ENCODE measurements around the gene TSPAN32. TPM values are rescaled to one million over a fixed set of nuclear protein-coding genes. Genes with fewer than 3 reads are reported as not detected.

The TSPAN32 gene
- polyA plus RNA-seq, 2 of the 4 experiments (the other 2 are of a cell fraction) = not detected

GRCh38 chr11:2299773-2300172, 2.0 kb upstream of the TSPAN32 start:
- H3K4me3 ChIP-seq = no peak overlapping the region
- H3K4me2 ChIP-seq = no peak overlapping the region
- 63% methylated on average over 6 of the region's 10 CpGs for WGBS (ENCODE audit: missing lambda C conversion rate)
- H3K9me3 ChIP-seq = no peaks in the 10 kb centered on the region
- POLR2A ChIA-PET = no interaction called here
- H3K27ac ChIP-seq = no peak overlapping the region
- no peak for DNase-seq (ENCODE audit: low read depth in 1 of 2, low spot score in 1 of 2)
- CTCF ChIA-PET = interaction anchor here (1.0 to 30.6 kb wide), 19 partner anchors 8 to 232 kb away, joined by 3 to 903 read pairs (median 6); partner anchors contain the start of gene TSSC4
- no peaks in the 10 kb centered on the region for H3K4me1 ChIP-seq
- no peak for TF ChIP-seq FOXS1 (CRISPR knock-in tag; IDR thresholded peaks at IDR 0.05)
- no peak for TF ChIP-seq RAD21 (conservative IDR thresholded peaks at IDR 0.05 in 1 of 2, IDR thresholded peaks at IDR 0.05 in 1 of 2)
- no peak for TF ChIP-seq SMC3 (IDR thresholded peaks at IDR 0.05)
- TF ChIP-seq FOSL2 (IDR thresholded peaks at IDR 0.05) = no peak
- no peak for TF ChIP-seq FOSL2 (CRISPR knock-in tag; IDR thresholded peaks at IDR 0.05)
- TF ChIP-seq E2F6 (IDR thresholded peaks at IDR 0.05; ENCODE audit: borderline replicate concordance, low read depth) = no peak
- TF ChIP-seq SREBF2 (IDR thresholded peaks at IDR 0.05) = no peak
- no peak for FAIRE-seq
- no peak for ATAC-seq

GRCh38 chr11:2300290-2300935, 1.4 kb upstream of the TSPAN32 start:
- DNase-seq (ENCODE audit: low read depth in 1 of 2, low spot score in 1 of 2) (no peak), ATAC-seq (no peak), FAIRE-seq (no peak)
- no peak overlapping the region for H3K4me2 ChIP-seq
- WGBS (ENCODE audit: missing lambda C conversion rate) = 77% methylated on average over 9 of the region's 19 CpGs
- POLR2A ChIA-PET = no interaction called here
- H3K9me3 ChIP-seq = no peaks in the 10 kb centered on the region
- TF ChIP-seq ELK1 (IDR thresholded peaks at IDR 0.05; ENCODE audit: low read depth, low read length) (no peak), REST (IDR thresholded peaks at IDR 0.05) (no peak)
- H3K4me3 ChIP-seq = no peak overlapping the region
- CTCF ChIA-PET = interaction anchor here (0.6 to 30.6 kb wide), 13 partner anchors 11 to 232 kb away, joined by 3 to 903 read pairs (median 11); partner anchors contain the start of gene TSSC4
- no peak overlapping the region for H3K27ac ChIP-seq
- H3K4me1 ChIP-seq = no peaks in the 10 kb centered on the region

GRCh38 chr11:2300936-2301630, 730 bp upstream of the TSPAN32 start:
- H3K4me2 ChIP-seq = no peak overlapping the region
- H3K27ac ChIP-seq = no peak overlapping the region
- ATAC-seq = no peak
- no peak for DNase-seq (ENCODE audit: low read depth in 1 of 2, low spot score in 1 of 2)
- FAIRE-seq = no peak
- no peaks in the 10 kb centered on the region for H3K9me3 ChIP-seq
- no peaks in the 10 kb centered on the region for H3K4me1 ChIP-seq
- POLR2A ChIA-PET = interaction anchor here (0.6 kb wide), 1 partner anchor 159 kb away, joined by 3 read pairs; no protein-coding TSS in a partner anchor
- no peak overlapping the region for H3K4me3 ChIP-seq
- WGBS (ENCODE audit: missing lambda C conversion rate) = 38% methylated on average over 12 of the region's 24 CpGs
- CTCF ChIA-PET = interaction anchor here (0.6 to 30.6 kb wide), 6 partner anchors 51 to 231 kb away, joined by 3 to 903 read pairs (median 22); partner anchors contain the start of gene TSSC4
- TF ChIP-seq REST (IDR thresholded peaks at IDR 0.05) (no peak), FOXS1 (CRISPR knock-in tag; IDR thresholded peaks at IDR 0.05) (no peak), CHD2 (IDR thresholded peaks at IDR 0.05; ENCODE audit: low read length, partially characterized antibody) (no peak), POLR2A (IDR thresholded peaks at IDR 0.05; ENCODE audit: low read length) (no peak), HOXB13 (CRISPR knock-in tag; IDR thresholded peaks at IDR 0.05; ENCODE audit: low read depth) (no peak), SREBF2 (IDR thresholded peaks at IDR 0.05) (no peak), ZC3H11A (IDR thresholded peaks at IDR 0.05) (no peak), MAX (IDR thresholded peaks at IDR 0.05) (no peak), CHD4 (IDR thresholded peaks at IDR 0.05; ENCODE audit: borderline replicate concordance) (no peak), USF2 (IDR thresholded peaks at IDR 0.05) (no peak), PBX3 (IDR thresholded peaks at IDR 0.05) (no peak), TP53 (CRISPR knock-in tag; IDR thresholded peaks at IDR 0.05) (no peak), BHLHE40 (IDR thresholded peaks at IDR 0.05; ENCODE audit: low read depth, low read length) (no peak), CBX2 (IDR thresholded peaks at IDR 0.05; ENCODE audit: borderline replicate concordance, low read depth) (no peak)

Measured in A549 (cell line).